Small intestine (tissue), 7 donors: ENCODE data around the gene KRT8. TPM values are rescaled to one million over a fixed set of nuclear protein-coding genes. Genes with fewer than 3 reads are reported as not detected.

Experiments
- DNase-seq, 2 donors: peaks; one replicate each; pipeline versions ENCODE4 v3.0.0 to v3.0.0-alpha.2; 2013
- FAIRE-seq: peaks from 2 replicates; lab custom pipeline; 2012; peaks lifted over from hg19 to GRCh38; lab: Jason Lieb, UNC
- H3K27ac ChIP-seq, 3 donors: one replicate each; pipeline ENCODE4 v1.5.1; 2013; ENCODE audit warnings: low read length in 2 of 3, mild to moderate bottlenecking in 2 of 3, control low read depth in 1 of 3, inconsistent platforms in 1 of 3, low read depth in 1 of 3, moderate library complexity in 1 of 3
- H3K27me3 ChIP-seq, 3 donors: one replicate each; pipeline ENCODE4 v1.6.1; 2013; ENCODE audit warnings: low read length in 3 of 3, inconsistent platforms in 1 of 3; ENCODE audit not compliant: control insufficient read depth in 3 of 3, insufficient read depth in 3 of 3
- H3K36me3 ChIP-seq, 3 donors: one replicate each; pipeline ENCODE4 v1.6.1; 2013; ENCODE audit warnings: low read length in 3 of 3, inconsistent platforms in 1 of 3, low read depth in 1 of 3, mild to moderate bottlenecking in 1 of 3, moderate library complexity in 1 of 3; ENCODE audit not compliant: control insufficient read depth in 3 of 3, insufficient read depth in 2 of 3
- H3K4me1 ChIP-seq, 3 donors: one replicate each; pipeline ENCODE4 v1.6.1; 2013; ENCODE audit warnings: low read length in 2 of 3, inconsistent platforms in 1 of 3, low read depth in 1 of 3, mild to moderate bottlenecking in 1 of 3, moderate library complexity in 1 of 3; ENCODE audit not compliant: control insufficient read depth in 3 of 3, insufficient read depth in 2 of 3
- H3K4me3 ChIP-seq, 3 donors: one replicate each; pipeline ENCODE4 v1.5.1; 2013; ENCODE audit warnings: low read length in 3 of 3, control low read depth in 1 of 3, inconsistent platforms in 1 of 3, low read depth in 1 of 3, mild to moderate bottlenecking in 1 of 3, moderate library complexity in 1 of 3
- H3K9me3 ChIP-seq, 2 donors: one replicate each; pipeline ENCODE4 v1.6.1; 2013; ENCODE audit warnings: low read depth in 1 of 2, low read length in 1 of 2; ENCODE audit not compliant: control insufficient read depth in 2 of 2, insufficient read depth in 1 of 2
- WGBS, 3 donors: extraction: QIAGEN DNeasy Blood & Tissue Kit; methylation state at CpG; one replicate each; pipeline ENCODE4 v1.1.7; 2013; 5-methylcytosine and 5-hydroxymethylcytosine counted together
- polyA plus RNA-seq, 4 donors: library from polyadenylated mRNA; stranded (reverse) in 3 of 4; unstranded in 1 of 4; fragments of 200-250 nt in 3 of 4; fragments of 120-200 nt in 1 of 4; gene quantifications; one replicate each; pipeline versions ENCODE4 v1.2.1 to v1.2.3, GENCODE V29; 2013
- donor health status: healthy with polysubstance abuse.
- donor health status: control.
- donor health status: control.
- donor health status: Bipolar disorder and iron deficiency.
- donor health status: healthy.

The KRT8 gene
- polyA plus RNA-seq, 4 donors, result 1,795 to 3,002 (median 2,423) TPM

- H3K27ac ChIP-seq, result no peak overlapping the region
- H3K4me1 ChIP-seq, result no peaks in the 10 kb centered on the region
- H3K4me3 ChIP-seq, result no peak overlapping the region
- FAIRE-seq (no peak), DNase-seq (no peak)
- peaks cover 0 to 8% (median 0%) of the 10 kb centered on the region in 3 donors for H3K27me3 ChIP-seq
- H3K9me3 ChIP-seq, result no peaks in the 10 kb centered on the region
- 75 to 84% (median 80%) methylated on average over 12 of the region's 12 CpGs for WGBS, 3 donors
- no peaks in the 10 kb centered on the region for H3K36me3 ChIP-seq
Measured at GRCh38 chr12:52847335-52848102, 57.4 kb downstream of the KRT8 start.

Other genes starting within 250 kb of the KRT8 start
- gene KRT1, start 224.7 kb downstream of the KRT8 start, polyA plus RNA-seq, result under 1 TPM in 1 of 4 donors, not detected in 3; 0.50 TPM
- gene KRT77, start 201.6 kb downstream of the KRT8 start, polyA plus RNA-seq, result under 1 TPM in 2 of 4 donors, not detected in 2; 0.01 to 0.86 TPM
- not detected for gene KRT76, start 127.7 kb downstream of the KRT8 start, polyA plus RNA-seq
- gene KRT3, start 109.0 kb downstream of the KRT8 start, polyA plus RNA-seq, result not detected
- gene KRT4, start 91.0 kb downstream of the KRT8 start, polyA plus RNA-seq, result 10 to 100 TPM in 1 of 4 donors, 1 to 10 TPM in 2, under 1 TPM in 1; 0.04 to 12.3 (median 4.4) TPM
- under 1 TPM in 1 of 4 donors, not detected in 3; 0.31 TPM for gene KRT79, start 70.8 kb downstream of the KRT8 start, polyA plus RNA-seq
- 1 to 10 TPM in 1 of 4 donors, under 1 TPM in 2, not detected in 1; 0.30 to 1.8 (median 0.54) TPM for gene KRT78, start 56.1 kb downstream of the KRT8 start, polyA plus RNA-seq
- 1,000 to 10,000 TPM in 1 of 4 donors, 100 to 1,000 TPM in 3; 484 to 1,243 (median 612) TPM for gene KRT18, start 44.0 kb upstream of the KRT8 start, polyA plus RNA-seq
- gene EIF4B, start 101.4 kb upstream of the KRT8 start, polyA plus RNA-seq, result 100 to 1,000 TPM; 160 to 422 (median 206) TPM
- 10 to 100 TPM in 3 of 4 donors, 1 to 10 TPM in 1; 5.8 to 52.9 (median 25.0) TPM for gene TNS2, start 145.0 kb upstream of the KRT8 start, polyA plus RNA-seq
- gene SPRYD3, start 174.3 kb upstream of the KRT8 start, polyA plus RNA-seq, result 10 to 100 TPM; 19.7 to 37.6 (median 22.9) TPM
- 100 to 1,000 TPM in 1 of 4 donors, 1 to 10 TPM in 3; 3.4 to 135 (median 7.1) TPM for gene IGFBP6, start 192.6 kb upstream of the KRT8 start, polyA plus RNA-seq
- 100 to 1,000 TPM in 1 of 4 donors, 10 to 100 TPM in 2, 1 to 10 TPM in 1; 4.2 to 141 (median 85.7) TPM for gene SOAT2, start 198.4 kb upstream of the KRT8 start, polyA plus RNA-seq